Right lobe of liver (tissue), 4 donors: Measurements from ENCODE around the gene CADM2.
A peak's percentile ranks its signal among the peaks of the same experiment; 100 is the strongest.

Experiments
- CTCF ChIP-seq, 4 donors: fragments of 200-600 bp in 3 of 4; fragments of 450-650 bp in 1 of 4; IDR thresholded peaks; one replicate each; pipeline versions ENCODE4 v1.5.1 to v1.8.0; 2016 to 2022; ENCODE audit warnings: antibody characterized with exemption in 4 of 4, mild to moderate bottlenecking in 2 of 4
- POLR2A ChIP-seq: fragments of 450-650 bp; IDR thresholded peaks from one replicate; pipeline ENCODE4 v1.6.1; 2017; ENCODE audit warnings: antibody characterized with exemption, mild to moderate bottlenecking
- donor health status: DM: no; HTN: no; CAD: no.
- donor health status: DM: no; HTN: no; CAD: no.
- donor health status: DM: no; HTN: yes; CAD: no.

- TF ChIP-seq CTCF (IDR thresholded peaks at IDR 0.05) (peak; percentile 38 to 56 (median 48)), POLR2A (no peak)
These were observed 384.1 kb downstream of the CADM2 start for GRCh38 chr3:85342915-85343314.
